Left lung (tissue), 10 donors: Measurements from ENCODE around the gene PON3. TPM values are rescaled to one million over a fixed set of nuclear protein-coding genes. Genes with fewer than 3 reads are reported as not detected.
A peak's percentile ranks its signal among the peaks of the same experiment; 100 is the strongest.
"Not testable (repeated sequence)": the region's sequence is repeated elsewhere in the genome, so short reads cannot be mapped to it uniquely, and the experiment has no call there.

Experiments
- ATAC-seq: fragments of 200-7000 bp; cut with Tn5 transposase; one replicate; pipeline ENCODE4 v1.9.1; 2020; ENCODE audit warnings: moderate library complexity
- DNase-seq, 4 donors: peaks; one replicate each; pipeline ENCODE4 v3.0.0-alpha.2; 2013 to 2020
- H3K27ac ChIP-seq, 2 donors: fragments of 200-600 bp; sonication (generic) in 1 of 2; one replicate each; pipeline versions ENCODE4 v1.5.0 to v1.8.0; 2020 to 2021
- H3K27me3 ChIP-seq, 2 donors: fragments of 200-600 bp; sonication (generic) in 1 of 2; one replicate each; pipeline versions ENCODE4 v1.5.0 to v1.8.0; 2020 to 2021
- H3K36me3 ChIP-seq, 2 donors: fragments of 200-600 bp; sonication (generic) in 1 of 2; one replicate each; pipeline versions ENCODE4 v1.5.0 to v1.8.0; 2020 to 2021
- H3K4me1 ChIP-seq, 2 donors: fragments of 200-600 bp; one replicate each; pipeline ENCODE4 v1.8.0; 2021
- H3K4me3 ChIP-seq, 2 donors: fragments of 200-600 bp; sonication (generic) in 1 of 2; one replicate each; pipeline versions ENCODE4 v1.5.0 to v1.8.0; 2020 to 2021; ENCODE audit warnings: mild to moderate bottlenecking in 1 of 2
- H3K9me3 ChIP-seq, 2 donors: fragments of 200-600 bp; sonication (generic) in 1 of 2; one replicate each; pipeline versions ENCODE4 v1.5.0 to v1.8.0; 2020 to 2021
- CTCF ChIP-seq, 2 donors: fragments of 200-600 bp; sonication (generic) in 1 of 2; IDR thresholded peaks; one replicate each; pipeline versions ENCODE4 v1.5.0 to v1.8.0; 2021; ENCODE audit warnings: antibody characterized with exemption in 2 of 2
- intact Hi-C, 2 donors: fragments of 100-400 bp; cut with DNase I; formaldehyde crosslinking; loops; one replicate each; pipeline versions ENCODE4 v1.11.2 to v1.14.2; 2022
- polyA plus RNA-seq, 6 donors: library from polyadenylated mRNA; unstranded; fragments of 120-200 nt; gene quantifications; one replicate each; pipeline ENCODE4 v1.2.1, GENCODE V29; 2013; ENCODE audit not compliant: insufficient read length in 6 of 6
- total RNA-seq, 2 donors: library from RNA; stranded (reverse); fragmentation: NEBNext Ultra II Directional; extraction: Animal tissue kit (Norgen Biotek cat#: 25700); gene quantifications; one replicate each; pipeline ENCODE4 v1.2.1, GENCODE V29; 2021
- donor health status: DM: no; HTN: yes; CAD: no.
- donor health status: DM: no; HTN: no; CAD: no.

The PON3 gene
- total and polyA plus RNA-seq, 8 donors: 13.5 to 49.3 (median 16.5) TPM

- ATAC-seq: no peak
- Histone ChIP-seq H3K27me3 (peaks cover 0 to 29% of the 10 kb centered on the region in 2 donors), H3K4me1 (peaks cover 0 to 3% of the 10 kb centered on the region in 2 donors), H3K9me3 (no peaks in the 10 kb centered on the region), H3K27ac (no peak overlapping the region), H3K36me3 (no peaks in the 10 kb centered on the region), H3K4me3 (no peak overlapping the region)
- no peak for DNase-seq
- TF ChIP-seq CTCF (IDR thresholded peaks at IDR 0.05): no peak
- intact Hi-C loops: no loop called here
Measured at GRCh38 chr7:95394370-95394769, 1.8 kb downstream of the PON3 start.

GRCh38 chr7:95391761-95392160 lies 4.4 kb downstream of the PON3 start:
- no peak overlapping the region for H3K4me3 ChIP-seq
- no peak for ATAC-seq
- intact Hi-C loops: no loop called here
- DNase-seq: peak in 1 of 4 donors; percentile 30
- TF ChIP-seq CTCF (IDR thresholded peaks at IDR 0.05): no peak
- no peaks in the 10 kb centered on the region for H3K36me3 ChIP-seq
- H3K4me1 ChIP-seq: peaks cover 0 to 3% of the 10 kb centered on the region in 2 donors
- H3K27me3 ChIP-seq: peaks cover 0 to 22% of the 10 kb centered on the region in 2 donors
- no peak overlapping the region for H3K27ac ChIP-seq
- peaks cover 0 to 5% of the 10 kb centered on the region in 2 donors for H3K9me3 ChIP-seq

- no peak overlapping the region for H3K27ac ChIP-seq
- no peaks in the 10 kb centered on the region for H3K36me3 ChIP-seq
- TF ChIP-seq CTCF (IDR thresholded peaks at IDR 0.05): no peak
- no peak overlapping the region for H3K4me3 ChIP-seq
- intact Hi-C loops: no loop called here
- no peaks in the 10 kb centered on the region for H3K4me1 ChIP-seq
- H3K9me3 ChIP-seq: peaks cover 0 to 5% of the 10 kb centered on the region in 2 donors
- DNase-seq (no peak), ATAC-seq (no peak)
- peaks cover 0 to 8% of the 10 kb centered on the region in 2 donors for H3K27me3 ChIP-seq
Measured at GRCh38 chr7:95389516-95389915, 6.7 kb downstream of the PON3 start.

- H3K4me3 ChIP-seq, H3K9me3 ChIP-seq, DNase-seq, H3K27me3 ChIP-seq, H3K36me3 ChIP-seq, H3K27ac ChIP-seq, H3K4me1 ChIP-seq, ATAC-seq, intact Hi-C loops: not testable (repeated sequence)
Measured at GRCh38 chr7:95379457-95379856, 16.7 kb downstream of the PON3 start.

GRCh38 chr7:95376632-95377400 lies 19.4 kb downstream of the PON3 start:
- intact Hi-C loops: no loop called here
- Histone ChIP-seq H3K4me3 (no peak overlapping the region), H3K27ac (no peak overlapping the region), H3K9me3 (peaks cover 0 to 6% of the 10 kb centered on the region in 2 donors), H3K27me3 (no peaks in the 10 kb centered on the region), H3K4me1 (no peaks in the 10 kb centered on the region), H3K36me3 (peaks cover 0 to 5% of the 10 kb centered on the region in 2 donors)
- ATAC-seq: no peak
- no peak for DNase-seq
- no peak for TF ChIP-seq CTCF (IDR thresholded peaks at IDR 0.05)
